Endodermal cell (in vitro differentiated cells): ENCODE measurements around the gene AKR1B1. TPM values are rescaled to one million over a fixed set of nuclear protein-coding genes. Genes with fewer than 3 reads are reported as not detected.

Experiments
- DNase-seq: peaks from one replicate; pipeline ENCODE4 v3.0.0-alpha.2; 2017
- H3K27ac ChIP-seq: 2 replicates; pipeline ENCODE4 v1.5.1; 2013; ENCODE audit warnings: mild to moderate bottlenecking, low read depth, low read length, moderate library complexity
- H3K27me3 ChIP-seq: 2 replicates; pipeline ENCODE4 v1.6.1; 2013; ENCODE audit warnings: mild to moderate bottlenecking, low read length, moderate library complexity; ENCODE audit not compliant: insufficient read depth, control insufficient read depth, poor library complexity, severe bottlenecking
- H3K36me3 ChIP-seq: 2 replicates; pipeline ENCODE4 v1.7.0; 2013; ENCODE audit warnings: mild to moderate bottlenecking, low read length, moderate library complexity; ENCODE audit not compliant: control insufficient read depth, insufficient read depth
- H3K4me1 ChIP-seq: one replicate; pipeline ENCODE4 v1.7.0; 2013; ENCODE audit warnings: low read length; ENCODE audit not compliant: control insufficient read depth, insufficient read depth
- H3K4me3 ChIP-seq: 2 replicates; pipeline ENCODE4 v1.5.1; 2013; ENCODE audit warnings: mild to moderate bottlenecking, low read length, moderate library complexity
- H3K9ac ChIP-seq: 2 replicates; pipeline ENCODE4 v1.6.1; 2013; ENCODE audit warnings: mild to moderate bottlenecking, low read length, moderate library complexity; ENCODE audit not compliant: poor library complexity, severe bottlenecking; ENCODE audit errors: extremely low read depth
- H3K9me3 ChIP-seq: 2 replicates; pipeline ENCODE4 v1.6.1; 2013; ENCODE audit warnings: mild to moderate bottlenecking, low read length, moderate library complexity; ENCODE audit not compliant: control insufficient read depth
- H3K27ac Mint-ChIP-seq: 2 replicates; pipeline ENCODE4 v1.8.0; 2020; ENCODE audit warnings: mixed read lengths
- H3K27me3 Mint-ChIP-seq: 2 replicates; pipeline ENCODE4 v1.8.0; 2021; ENCODE audit warnings: mild to moderate bottlenecking, mixed read lengths; ENCODE audit not compliant: insufficient read depth
- H3K36me3 Mint-ChIP-seq: 2 replicates; pipeline ENCODE4 v1.8.0; 2020; ENCODE audit warnings: low read depth, mixed read lengths
- H3K4me1 Mint-ChIP-seq: 2 replicates; pipeline ENCODE4 v1.8.0; 2020; ENCODE audit warnings: mixed read lengths
- H3K4me3 Mint-ChIP-seq: 2 replicates; pipeline ENCODE4 v1.8.0; 2020; ENCODE audit warnings: mild to moderate bottlenecking, moderate library complexity, mixed read lengths
- H3K9me3 Mint-ChIP-seq: 2 replicates; pipeline ENCODE4 v1.8.0; 2020; ENCODE audit warnings: mild to moderate bottlenecking, mixed read lengths
- WGBS, 2 experiments: methylation state at CpG; one replicate each; pipeline versions ENCODE4 v1.1.5 to v1.1.7; 2013; ENCODE audit warnings: missing lambda C conversion rate in 2 of 2, mixed read lengths in 1 of 2; ENCODE audit not compliant: insufficient coverage in 1 of 2, insufficient read length in 1 of 2; 5-methylcytosine and 5-hydroxymethylcytosine counted together
- total RNA-seq, 2 donors: library from RNA; stranded (reverse); fragmentation: NEBNext Ultra II Directional in 1 of 2; extraction: Animal tissue kit (Norgen Biotek cat#: 25700) in 1 of 2; gene quantifications; 2 replicates in 1 of 2; 3 replicates in 1 of 2; pipeline ENCODE4 v1.2.1, GENCODE V29; 2021
- TF ChIP-seq, protein P1 (sequence below): fragments of 200-600 bp; sonication (generic); conservative IDR thresholded peaks from 2 replicates; pipeline ENCODE4 v1.5.0; 2021; ENCODE audit warnings: antibody characterized with exemption, mild to moderate bottlenecking

The AKR1B1 gene
- total RNA-seq, 2 donors from 2014 or later: 152 to 216 TPM

DNA sequence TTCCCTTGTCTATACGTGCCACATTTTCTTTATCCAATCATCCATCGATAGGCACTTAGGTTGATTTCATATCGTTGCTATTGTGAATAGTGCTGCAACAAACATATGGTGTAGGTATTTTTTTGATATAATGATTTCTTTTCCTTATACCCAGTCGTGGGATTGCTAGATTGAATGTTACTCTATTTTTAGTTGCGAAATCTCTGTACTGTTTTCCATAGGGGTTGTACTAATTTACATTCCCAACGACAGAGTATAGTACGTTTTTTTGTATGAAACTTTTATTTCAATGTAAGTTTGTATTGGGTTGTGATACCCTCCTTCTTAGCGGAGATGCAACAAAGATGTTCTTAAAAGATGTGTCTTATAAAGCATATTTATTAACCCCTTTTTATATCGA, 30.0 kb downstream of the AKR1B1 start:
- Histone ChIP-seq H3K4me3 (no peak overlapping the region), H3K9ac (no peak overlapping the region), H3K27me3 (no peaks in the 10 kb centered on the region), H3K9me3 (no peaks in the 10 kb centered on the region), H3K4me1 (peaks cover 2% of the 10 kb centered on the region), H3K36me3 (no peaks in the 10 kb centered on the region), H3K27ac (no peak overlapping the region)
- TF ChIP-seq, protein P1, sequence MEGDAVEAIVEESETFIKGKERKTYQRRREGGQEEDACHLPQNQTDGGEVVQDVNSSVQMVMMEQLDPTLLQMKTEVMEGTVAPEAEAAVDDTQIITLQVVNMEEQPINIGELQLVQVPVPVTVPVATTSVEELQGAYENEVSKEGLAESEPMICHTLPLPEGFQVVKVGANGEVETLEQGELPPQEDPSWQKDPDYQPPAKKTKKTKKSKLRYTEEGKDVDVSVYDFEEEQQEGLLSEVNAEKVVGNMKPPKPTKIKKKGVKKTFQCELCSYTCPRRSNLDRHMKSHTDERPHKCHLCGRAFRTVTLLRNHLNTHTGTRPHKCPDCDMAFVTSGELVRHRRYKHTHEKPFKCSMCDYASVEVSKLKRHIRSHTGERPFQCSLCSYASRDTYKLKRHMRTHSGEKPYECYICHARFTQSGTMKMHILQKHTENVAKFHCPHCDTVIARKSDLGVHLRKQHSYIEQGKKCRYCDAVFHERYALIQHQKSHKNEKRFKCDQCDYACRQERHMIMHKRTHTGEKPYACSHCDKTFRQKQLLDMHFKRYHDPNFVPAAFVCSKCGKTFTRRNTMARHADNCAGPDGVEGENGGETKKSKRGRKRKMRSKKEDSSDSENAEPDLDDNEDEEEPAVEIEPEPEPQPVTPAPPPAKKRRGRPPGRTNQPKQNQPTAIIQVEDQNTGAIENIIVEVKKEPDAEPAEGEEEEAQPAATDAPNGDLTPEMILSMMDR: no peak
- Mint-ChIP-seq H3K9me3 (no peaks in the 10 kb centered on the region), H3K27ac (no peak overlapping the region), H3K27me3 (peaks cover 5% of the 10 kb centered on the region), H3K36me3 (no peaks in the 10 kb centered on the region), H3K4me3 (no peak overlapping the region), H3K4me1 (no peaks in the 10 kb centered on the region)
- DNase-seq: no peak
- 83 to 90% methylated on average over 4 to 8 of the region's 9 CpGs for WGBS, 2 experiments

DNA sequence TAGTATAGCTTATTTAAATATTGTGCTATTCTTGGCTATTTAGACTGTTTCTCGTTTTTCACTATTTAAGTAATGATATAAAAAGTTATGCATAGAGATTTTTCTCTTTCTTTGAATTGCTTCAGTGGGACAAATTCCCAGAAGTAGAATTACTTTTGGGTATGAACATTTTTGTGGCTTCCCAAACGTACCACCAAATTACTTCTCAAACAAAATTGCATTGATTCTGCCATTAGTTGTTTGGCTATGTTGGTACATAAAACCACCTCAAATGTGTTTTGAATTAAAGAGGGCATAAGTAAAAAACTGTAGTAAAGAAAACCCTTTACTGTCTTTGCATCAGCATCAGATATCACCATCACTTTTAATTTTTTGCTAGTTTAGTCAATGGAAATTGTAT, 31.0 kb downstream of the AKR1B1 start:
- no peak overlapping the region for H3K27ac ChIP-seq
- 80 to 90% methylated on average over 1 to 2 of the region's 2 CpGs for WGBS, 2 experiments
- H3K4me3 Mint-ChIP-seq: no peak overlapping the region
- no peaks in the 10 kb centered on the region for H3K4me1 Mint-ChIP-seq
- TF ChIP-seq, protein P1: no peak
- H3K36me3 Mint-ChIP-seq: no peaks in the 10 kb centered on the region
- H3K36me3 ChIP-seq: no peaks in the 10 kb centered on the region
- no peaks in the 10 kb centered on the region for H3K9me3 Mint-ChIP-seq
- no peak overlapping the region for H3K9ac ChIP-seq
- no peaks in the 10 kb centered on the region for H3K9me3 ChIP-seq
- H3K27ac Mint-ChIP-seq: no peak overlapping the region
- peaks cover 2% of the 10 kb centered on the region for H3K4me1 ChIP-seq
- no peaks in the 10 kb centered on the region for H3K27me3 ChIP-seq
- no peak for DNase-seq
- no peak overlapping the region for H3K4me3 ChIP-seq
- H3K27me3 Mint-ChIP-seq: peaks cover 3% of the 10 kb centered on the region

DNA sequence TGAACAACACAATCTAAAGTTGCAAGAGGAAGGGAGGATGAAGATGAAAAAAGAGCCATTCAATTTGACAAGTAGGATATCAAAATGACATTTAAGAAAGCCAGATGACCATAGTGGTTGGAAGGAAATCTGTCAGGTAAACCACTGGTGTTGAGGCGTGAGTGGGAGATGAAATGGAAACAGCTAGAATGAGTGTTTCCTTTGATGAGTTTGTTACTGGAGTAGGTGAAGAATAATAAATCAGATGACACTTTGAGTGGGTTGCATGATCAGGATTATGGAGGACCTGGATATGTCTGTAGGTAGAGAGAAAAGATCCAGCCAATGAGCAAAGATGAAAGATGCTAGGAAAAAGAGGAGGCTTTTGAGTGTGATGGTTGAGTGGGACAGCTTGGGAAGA, 33.1 kb downstream of the AKR1B1 start:
- 91 to 94% methylated on average over 1 of the region's 1 CpG for WGBS, 2 experiments
- Mint-ChIP-seq H3K36me3 (no peaks in the 10 kb centered on the region), H3K27ac (no peak overlapping the region), H3K4me1 (no peaks in the 10 kb centered on the region), H3K27me3 (no peaks in the 10 kb centered on the region), H3K9me3 (no peaks in the 10 kb centered on the region), H3K4me3 (no peak overlapping the region)
- H3K27ac ChIP-seq: no peak overlapping the region
- H3K4me3 ChIP-seq: no peak overlapping the region
- no peaks in the 10 kb centered on the region for H3K4me1 ChIP-seq
- H3K9ac ChIP-seq: no peak overlapping the region
- H3K27me3 ChIP-seq: peaks cover 5% of the 10 kb centered on the region
- no peak for DNase-seq
- TF ChIP-seq, protein P1: no peak
- H3K9me3 ChIP-seq: no peaks in the 10 kb centered on the region
- no peaks in the 10 kb centered on the region for H3K36me3 ChIP-seq
